Upper lobe of left lung (tissue), 4 donors: ENCODE measurements around the gene ZNF57.

ENCODE experiments used
- POLR2AphosphoS5 ChIP-seq, 2 donors: sonication (generic); formaldehyde crosslinking; IDR thresholded peaks; one replicate each; pipeline ENCODE4 v1.5.1; 2017; ENCODE audit warnings: antibody characterized with exemption in 2 of 2
- TF ChIP-seq, protein P1 (sequence below), 6 experiments: fragments of 450-650 bp in 4 of 6; fragments of 200-600 bp in 2 of 6; sonication (generic) in 2 of 6; IDR thresholded peaks; one replicate each; pipeline ENCODE4 v1.5.1; 2016 to 2019; ENCODE audit warnings: antibody characterized with exemption in 6 of 6

DNA sequence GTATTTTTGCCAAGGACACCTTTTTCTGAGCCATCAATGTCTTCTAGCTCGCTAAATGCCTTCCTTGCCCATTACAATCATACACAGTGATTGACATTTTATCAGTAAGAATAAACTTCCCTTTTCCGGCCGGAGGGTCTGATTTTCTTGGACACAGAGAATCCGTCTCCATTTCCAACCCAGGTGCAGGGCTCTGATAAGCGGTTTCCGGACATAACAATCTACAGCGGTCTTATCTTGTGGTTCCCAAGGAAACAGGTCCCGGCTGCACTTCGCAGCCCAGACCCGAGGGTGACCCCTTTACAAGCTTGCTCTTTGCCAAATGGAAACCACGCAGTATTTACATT, 49.2 kb downstream of the ZNF57 start:
- TF ChIP-seq, protein P1, sequence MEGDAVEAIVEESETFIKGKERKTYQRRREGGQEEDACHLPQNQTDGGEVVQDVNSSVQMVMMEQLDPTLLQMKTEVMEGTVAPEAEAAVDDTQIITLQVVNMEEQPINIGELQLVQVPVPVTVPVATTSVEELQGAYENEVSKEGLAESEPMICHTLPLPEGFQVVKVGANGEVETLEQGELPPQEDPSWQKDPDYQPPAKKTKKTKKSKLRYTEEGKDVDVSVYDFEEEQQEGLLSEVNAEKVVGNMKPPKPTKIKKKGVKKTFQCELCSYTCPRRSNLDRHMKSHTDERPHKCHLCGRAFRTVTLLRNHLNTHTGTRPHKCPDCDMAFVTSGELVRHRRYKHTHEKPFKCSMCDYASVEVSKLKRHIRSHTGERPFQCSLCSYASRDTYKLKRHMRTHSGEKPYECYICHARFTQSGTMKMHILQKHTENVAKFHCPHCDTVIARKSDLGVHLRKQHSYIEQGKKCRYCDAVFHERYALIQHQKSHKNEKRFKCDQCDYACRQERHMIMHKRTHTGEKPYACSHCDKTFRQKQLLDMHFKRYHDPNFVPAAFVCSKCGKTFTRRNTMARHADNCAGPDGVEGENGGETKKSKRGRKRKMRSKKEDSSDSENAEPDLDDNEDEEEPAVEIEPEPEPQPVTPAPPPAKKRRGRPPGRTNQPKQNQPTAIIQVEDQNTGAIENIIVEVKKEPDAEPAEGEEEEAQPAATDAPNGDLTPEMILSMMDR (IDR thresholded peaks at IDR 0.05): no peak
- peak; percentile 15 to 40 for TF ChIP-seq POLR2AphosphoS5 (IDR thresholded peaks at IDR 0.05)
